LNCaP clone FGC (cell line): Measurements from ENCODE around the gene DAPK3.
"Not testable (repeated sequence)": the region's sequence is repeated elsewhere in the genome, so short reads cannot be mapped to it uniquely, and the experiment has no call there.

Experiments
- DNase-seq: peaks from one replicate; pipeline ENCODE4 v3.0.0-alpha.2; 2011; ENCODE audit warnings: low read depth
- H3K4me3 ChIP-seq: 2 replicates; pipeline ENCODE4 v1.5.1; 2011; ENCODE audit warnings: mild to moderate bottlenecking, low read depth, low read length, control low read depth
- TF ChIP-seq, protein P1 (sequence below): IDR thresholded peaks from 2 replicates; pipeline ENCODE4 v1.5.1; 2012; ENCODE audit warnings: mild to moderate bottlenecking; ENCODE audit not compliant: control insufficient read depth, insufficient read depth; ENCODE audit errors: extremely low read depth

The DAPK3 gene

DNA sequence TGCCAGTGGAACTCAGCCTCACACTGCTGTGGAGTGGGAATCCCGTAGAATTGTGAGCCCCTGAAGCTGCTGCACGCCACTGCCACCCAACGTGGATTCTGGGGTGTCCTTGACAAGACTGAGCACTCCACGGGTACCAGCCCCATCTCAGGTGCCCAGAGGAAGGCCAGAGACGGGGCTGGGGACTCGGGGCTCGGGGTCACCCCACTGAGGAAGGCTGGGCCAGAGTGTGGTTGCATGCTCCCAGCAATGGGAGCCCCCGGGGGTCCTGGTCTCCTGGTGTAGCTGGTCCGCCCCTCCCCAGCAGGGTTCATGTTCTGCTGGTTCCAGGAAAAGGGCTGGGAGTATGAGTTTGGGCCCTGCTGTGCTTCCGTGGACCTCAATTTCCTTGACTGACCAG, 15.2 kb downstream of the DAPK3 start:
- no peak overlapping the region for H3K4me3 ChIP-seq
- TF ChIP-seq, protein P1, sequence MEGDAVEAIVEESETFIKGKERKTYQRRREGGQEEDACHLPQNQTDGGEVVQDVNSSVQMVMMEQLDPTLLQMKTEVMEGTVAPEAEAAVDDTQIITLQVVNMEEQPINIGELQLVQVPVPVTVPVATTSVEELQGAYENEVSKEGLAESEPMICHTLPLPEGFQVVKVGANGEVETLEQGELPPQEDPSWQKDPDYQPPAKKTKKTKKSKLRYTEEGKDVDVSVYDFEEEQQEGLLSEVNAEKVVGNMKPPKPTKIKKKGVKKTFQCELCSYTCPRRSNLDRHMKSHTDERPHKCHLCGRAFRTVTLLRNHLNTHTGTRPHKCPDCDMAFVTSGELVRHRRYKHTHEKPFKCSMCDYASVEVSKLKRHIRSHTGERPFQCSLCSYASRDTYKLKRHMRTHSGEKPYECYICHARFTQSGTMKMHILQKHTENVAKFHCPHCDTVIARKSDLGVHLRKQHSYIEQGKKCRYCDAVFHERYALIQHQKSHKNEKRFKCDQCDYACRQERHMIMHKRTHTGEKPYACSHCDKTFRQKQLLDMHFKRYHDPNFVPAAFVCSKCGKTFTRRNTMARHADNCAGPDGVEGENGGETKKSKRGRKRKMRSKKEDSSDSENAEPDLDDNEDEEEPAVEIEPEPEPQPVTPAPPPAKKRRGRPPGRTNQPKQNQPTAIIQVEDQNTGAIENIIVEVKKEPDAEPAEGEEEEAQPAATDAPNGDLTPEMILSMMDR: no peak
- no peak for DNase-seq

DNA sequence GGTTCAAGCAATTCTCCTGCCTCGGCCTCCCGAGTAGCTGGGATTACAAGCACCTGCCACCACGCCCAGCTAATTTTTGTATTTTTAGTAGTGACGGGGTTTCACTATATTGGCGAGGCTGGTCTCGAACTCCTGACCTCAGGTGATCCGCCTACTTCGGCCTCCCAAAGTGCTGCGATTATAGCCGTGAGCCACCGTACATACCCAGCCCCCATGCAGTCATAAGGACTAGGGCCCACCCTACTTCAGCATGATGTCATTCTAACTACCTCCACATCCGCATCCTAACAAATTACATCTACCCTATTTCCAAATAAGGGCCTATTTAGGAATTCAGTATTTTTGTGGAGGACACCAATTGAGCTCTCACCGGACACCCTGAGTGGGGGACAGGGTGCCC, 15.6 kb downstream of the DAPK3 start:
- not testable (repeated sequence) for H3K4me3 ChIP-seq, DNase-seq

DNA sequence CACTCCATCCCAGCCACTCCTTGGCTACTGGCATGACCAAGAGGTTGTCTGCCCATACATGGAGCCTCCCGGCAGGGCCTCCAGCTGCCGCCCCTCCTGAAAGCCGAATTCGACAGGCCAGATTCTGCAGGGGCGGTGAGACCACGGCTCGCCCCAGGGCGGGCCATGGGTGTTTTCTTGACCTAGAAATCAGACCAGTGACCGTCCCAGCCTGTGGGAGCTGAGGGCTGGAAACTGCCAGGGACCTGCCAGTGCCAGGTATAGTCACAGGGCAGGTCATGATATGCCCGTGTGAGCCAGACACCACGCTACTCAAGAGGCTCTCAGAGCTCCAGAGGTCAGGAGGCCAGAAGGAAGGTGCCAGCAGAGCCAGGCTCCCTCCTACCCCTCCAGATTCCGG, 16.8 kb downstream of the DAPK3 start:
- TF ChIP-seq, protein P1: no peak
- no peak for DNase-seq
- no peak overlapping the region for H3K4me3 ChIP-seq

DNA sequence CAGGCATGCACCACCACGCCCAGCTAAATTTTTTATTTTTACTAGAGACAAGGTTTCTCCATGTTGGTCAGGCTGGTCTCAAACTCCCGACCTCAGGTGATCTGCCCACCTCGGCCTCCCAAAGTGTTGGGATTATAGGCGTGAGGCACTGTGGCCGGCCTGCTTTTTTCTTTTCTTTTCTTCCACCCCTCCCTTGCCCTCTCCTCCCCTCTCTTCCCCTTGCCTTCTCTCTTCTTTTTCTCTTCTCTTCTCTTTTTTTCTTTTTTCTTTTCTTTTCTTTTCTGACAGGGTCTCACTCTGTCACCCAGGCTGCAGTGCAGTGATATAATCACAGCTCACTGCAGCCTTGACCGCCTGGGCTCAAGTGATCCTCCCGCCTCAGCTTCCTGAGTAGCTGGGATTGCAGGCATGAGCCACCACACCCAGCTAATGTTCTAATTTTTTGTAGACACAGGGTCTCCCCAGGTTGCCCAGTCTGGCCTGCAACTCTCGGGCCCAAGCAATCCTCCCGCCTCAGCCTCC, 18.1 kb downstream of the DAPK3 start:
- DNase-seq, H3K4me3 ChIP-seq: not testable (repeated sequence)

DNA sequence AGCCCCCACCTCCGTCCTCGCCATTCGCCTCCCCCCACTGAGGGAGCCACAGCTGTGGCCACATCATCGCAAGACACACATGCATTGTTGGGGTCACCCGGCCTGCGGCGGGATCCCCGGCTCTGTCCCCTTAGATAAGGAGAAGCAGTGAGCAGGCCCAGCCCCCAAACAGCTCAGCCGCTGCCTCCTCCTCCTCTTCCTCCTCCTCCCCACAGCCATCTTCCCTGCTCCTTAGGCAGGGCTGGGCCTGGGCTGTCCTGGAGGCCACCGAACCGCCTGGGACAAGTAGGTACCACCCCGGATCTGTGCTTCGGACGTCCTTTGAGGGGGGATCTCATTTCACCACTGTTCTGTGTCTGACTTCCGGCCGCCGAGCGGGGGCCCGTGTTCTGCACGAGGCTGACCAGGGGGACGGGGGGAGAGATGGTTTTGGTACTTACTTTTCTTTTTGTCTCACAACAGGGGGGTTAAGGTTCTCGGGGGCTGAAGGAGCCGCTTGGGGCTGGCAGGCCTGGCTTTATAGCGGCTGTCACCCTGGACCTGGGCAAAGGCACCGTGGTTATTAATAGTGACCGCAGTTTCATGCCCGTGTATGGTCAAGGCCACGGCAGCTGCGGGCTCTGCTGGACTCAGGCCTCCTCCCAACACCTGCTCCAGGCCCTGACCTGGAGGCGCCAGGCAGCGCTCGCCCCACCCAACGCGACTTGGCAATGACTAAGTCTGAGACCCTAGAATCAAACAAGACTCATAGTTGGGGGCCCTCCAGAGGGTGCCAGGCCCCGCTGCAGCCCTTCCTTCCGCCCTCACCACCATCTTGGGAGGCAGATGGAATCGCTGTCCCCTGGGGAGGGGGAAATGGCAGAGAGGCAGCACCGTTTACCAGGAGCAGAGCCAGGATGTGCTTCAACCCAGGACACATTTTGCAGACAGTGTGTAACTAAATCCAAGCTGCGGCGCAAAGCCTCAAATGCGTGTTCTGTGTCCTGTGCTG, 19.7 kb downstream of the DAPK3 start:
- TF ChIP-seq, protein P1: no peak
- H3K4me3 ChIP-seq: no peak overlapping the region
- no peak for DNase-seq

DNA sequence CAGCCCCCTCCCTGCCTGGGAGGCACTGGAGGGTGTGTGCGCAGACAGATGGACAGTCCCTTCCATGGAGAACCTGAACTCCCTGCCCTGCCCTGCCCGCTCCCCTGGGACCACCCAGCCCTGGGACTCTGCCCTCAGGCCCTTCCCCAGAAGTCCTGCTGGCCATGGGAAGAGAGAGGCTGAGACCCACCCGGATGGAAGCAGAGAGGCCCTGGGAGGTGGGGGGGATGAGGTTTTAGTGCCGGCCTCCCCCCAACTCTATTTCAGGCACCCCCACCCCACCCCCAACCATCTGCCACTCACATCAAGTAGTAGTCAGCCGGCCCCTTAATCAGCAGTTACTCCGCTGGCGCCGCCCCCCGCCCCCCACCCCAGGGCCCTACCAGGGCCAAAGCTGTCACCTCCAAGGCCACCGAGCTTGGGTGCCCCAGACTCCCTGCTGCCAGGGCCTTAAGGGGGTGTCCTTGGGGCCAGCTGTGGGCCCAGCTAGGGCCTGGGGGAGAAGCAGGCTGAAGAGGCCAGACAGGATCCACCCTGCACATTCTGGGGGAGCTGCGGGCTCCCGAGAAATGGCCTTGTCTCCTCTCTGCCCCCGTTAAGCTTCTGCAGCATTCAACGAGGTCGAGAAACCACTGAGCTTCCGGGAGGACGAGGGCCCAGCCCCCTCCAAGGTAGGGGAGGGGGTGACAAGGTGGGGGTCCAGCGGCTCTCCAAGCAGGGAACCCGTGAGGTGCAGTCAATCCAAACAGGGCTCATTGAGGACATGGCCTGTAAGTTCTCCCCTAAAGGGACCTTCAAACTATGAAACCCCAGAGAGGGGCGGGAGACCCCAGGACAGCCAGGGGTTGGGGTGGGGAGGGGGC, 20.7 kb downstream of the DAPK3 start:
- TF ChIP-seq, protein P1: no peak
- no peak overlapping the region for H3K4me3 ChIP-seq
- DNase-seq: no peak

DNA sequence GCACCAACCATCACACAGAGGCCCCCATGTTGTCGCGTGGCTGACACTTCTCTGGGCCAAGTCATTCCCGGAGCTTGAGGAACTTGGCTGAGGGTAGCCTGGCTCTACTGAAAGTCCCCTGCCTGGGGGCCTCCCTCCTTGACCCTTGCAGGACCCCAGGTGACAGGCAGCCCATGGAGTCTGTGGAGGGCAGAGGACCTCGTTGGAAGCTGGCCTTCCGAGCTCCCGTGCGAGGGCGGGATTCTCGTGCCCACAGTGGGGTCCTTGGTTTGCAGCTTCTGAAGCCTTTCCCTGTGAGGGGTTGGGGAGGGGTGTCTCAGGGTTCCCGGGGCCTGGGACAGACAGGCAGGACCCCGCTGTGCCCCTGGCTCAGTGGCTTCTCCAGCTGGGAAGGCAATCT, 21.6 kb downstream of the DAPK3 start:
- no peak overlapping the region for H3K4me3 ChIP-seq
- TF ChIP-seq, protein P1: no peak
- no peak for DNase-seq

DNA sequence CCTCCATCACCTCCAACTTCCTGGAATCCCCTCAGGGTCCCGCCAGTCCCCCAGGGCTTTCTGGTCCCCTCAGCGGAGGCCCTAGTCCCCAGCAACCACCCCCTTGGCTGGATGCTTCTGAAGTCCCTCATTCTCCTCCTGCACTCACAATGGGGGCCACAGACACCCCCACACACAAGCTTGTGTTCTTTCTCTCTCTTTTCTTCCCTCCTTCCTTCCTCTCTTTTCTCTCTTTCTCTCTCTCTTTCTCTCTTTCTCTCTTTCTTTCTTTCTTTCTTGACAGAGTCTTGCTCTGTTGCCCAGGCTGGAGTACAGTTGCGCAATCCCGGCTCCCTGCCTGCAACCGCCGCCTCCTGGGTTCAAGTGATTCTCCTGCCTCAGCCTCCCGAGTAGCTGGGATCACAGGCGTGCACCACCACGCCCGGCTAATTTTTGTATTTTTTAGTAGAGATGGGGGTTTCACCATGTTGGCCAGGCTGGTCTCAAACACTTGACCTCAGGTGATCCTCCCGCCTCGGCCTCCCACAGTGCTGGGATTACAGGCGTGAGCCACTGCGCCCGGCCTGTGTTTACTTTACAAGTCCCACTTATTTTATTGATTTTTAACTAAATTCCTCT, 23.5 kb downstream of the DAPK3 start:
- not testable (repeated sequence) for H3K4me3 ChIP-seq, DNase-seq
